Measurements from ENCODE around the gene TLX1.

Gene TLX1

GRCh38 chr10:101110856-101111523, 20.1 kb upstream of the TLX1 start:
- DNase-seq (ENCODE audit: low spot score) = no peak
- in situ Hi-C loops (cut with MboI; ENCODE audit: low sequenced_read_pairs, unreplicated experiment) = no loop called here
- TF ChIP-seq CTCF (IDR thresholded peaks at IDR 0.05; ENCODE audit: borderline replicate concordance, control extremely low read depth, extremely low read depth, insufficient read depth, missing control alignments) = no peak

DNA sequence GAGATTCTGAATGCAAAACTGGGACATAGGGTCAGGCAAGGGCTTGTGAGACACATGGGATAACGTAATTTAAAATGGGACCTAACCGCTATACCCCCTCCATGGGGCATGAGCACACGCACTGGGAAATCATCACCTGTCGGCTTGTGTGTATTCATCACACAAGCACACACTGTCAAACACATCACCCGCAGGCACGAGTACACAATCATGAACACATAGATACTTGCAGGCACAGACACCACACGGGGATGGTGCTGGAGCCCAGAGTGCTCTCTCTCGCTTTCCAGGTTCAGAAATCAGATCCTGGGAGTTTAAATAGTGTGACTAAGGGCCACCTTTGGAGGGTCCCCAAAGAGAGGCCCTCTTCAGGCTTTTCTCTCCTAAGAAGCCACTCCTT, 19.6 kb upstream of the TLX1 start:
- in situ Hi-C loops (cut with MboI; ENCODE audit: low sequenced_read_pairs, unreplicated experiment) = no loop called here
- DNase-seq (ENCODE audit: low spot score) = no peak
- no peak for TF ChIP-seq CTCF (IDR thresholded peaks at IDR 0.05; ENCODE audit: borderline replicate concordance, control extremely low read depth, extremely low read depth, insufficient read depth, missing control alignments)

DNA sequence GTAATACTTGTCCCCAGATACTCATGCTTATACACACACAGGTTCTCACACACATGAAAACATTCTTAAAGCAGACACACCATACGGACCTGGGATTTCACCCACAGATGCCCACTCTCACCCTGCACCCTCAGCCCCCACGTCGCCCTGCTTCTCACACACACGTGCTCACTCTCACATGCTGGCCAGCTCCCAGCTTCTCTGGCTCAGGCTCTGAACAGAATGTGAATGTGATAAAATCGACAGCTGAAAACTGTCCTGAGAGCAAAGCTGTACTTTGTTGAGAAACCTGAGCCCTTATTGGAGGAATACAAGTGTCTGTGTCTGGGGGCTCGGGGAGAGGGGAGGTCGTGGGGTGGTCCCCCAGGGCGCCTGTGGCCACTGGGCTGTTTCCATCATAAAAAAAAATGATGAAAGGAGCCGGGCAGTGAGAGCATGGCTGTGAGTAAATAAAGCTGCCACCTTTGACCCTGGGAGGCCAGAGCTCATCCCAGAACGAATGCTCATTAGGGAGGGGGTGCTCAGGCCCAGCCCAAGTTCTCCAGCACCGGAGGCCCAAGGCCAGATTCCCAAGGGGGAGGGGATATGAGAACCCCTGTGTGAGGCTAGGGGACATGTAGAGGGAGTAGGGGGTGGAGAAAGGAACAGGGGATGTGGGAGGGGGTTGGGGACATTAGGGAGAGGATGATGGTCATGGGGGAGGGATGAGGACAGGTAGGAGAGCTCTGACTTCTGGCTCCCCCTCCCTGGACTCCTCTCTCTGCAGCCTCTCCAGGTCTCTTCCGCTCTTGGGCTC, 18.1 kb upstream of the TLX1 start:
- no peak for TF ChIP-seq CTCF (IDR thresholded peaks at IDR 0.05; ENCODE audit: borderline replicate concordance, control extremely low read depth, extremely low read depth, insufficient read depth, missing control alignments)
- in situ Hi-C loops (cut with MboI; ENCODE audit: low sequenced_read_pairs, unreplicated experiment) = no loop called here

GRCh38 chr10:101113890-101114403, 17.2 kb upstream of the TLX1 start:
- DNase-seq (ENCODE audit: low spot score) = no peak
- in situ Hi-C loops (cut with MboI; ENCODE audit: low sequenced_read_pairs, unreplicated experiment) = no loop called here
- no peak for TF ChIP-seq CTCF (IDR thresholded peaks at IDR 0.05; ENCODE audit: borderline replicate concordance, control extremely low read depth, extremely low read depth, insufficient read depth, missing control alignments)

More for the DNA sequence above, 18.1 kb upstream of the TLX1 start:
- DNase-seq (ENCODE audit: low spot score) = no peak

- no peak for TF ChIP-seq CTCF (IDR thresholded peaks at IDR 0.05; ENCODE audit: borderline replicate concordance, control extremely low read depth, extremely low read depth, insufficient read depth, missing control alignments)
- no peak for DNase-seq (ENCODE audit: low spot score)
- in situ Hi-C loops (cut with MboI; ENCODE audit: low sequenced_read_pairs, unreplicated experiment) = no loop called here
These were observed 16.5 kb upstream of the TLX1 start for GRCh38 chr10:101114646-101115045.

DNA sequence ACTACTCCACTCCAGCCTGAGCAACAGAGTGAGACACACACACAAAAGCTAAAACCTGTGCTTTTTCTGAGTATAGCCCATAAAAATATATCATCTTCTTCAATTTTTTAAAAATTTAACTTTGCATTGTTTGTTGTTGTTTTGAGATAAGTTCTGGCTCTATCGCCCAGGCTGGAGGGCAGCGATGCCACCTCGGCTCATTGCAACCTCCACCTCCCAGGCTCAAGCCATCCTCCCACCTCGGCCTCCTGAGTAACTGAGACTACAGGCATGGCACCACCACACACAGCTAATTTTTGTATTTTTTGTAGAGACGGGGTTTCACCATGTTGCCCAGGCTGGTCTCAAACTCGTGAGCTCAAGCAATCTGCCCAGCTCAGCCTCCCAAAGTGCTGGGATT, 14.3 kb upstream of the TLX1 start:
- TF ChIP-seq CTCF (IDR thresholded peaks at IDR 0.05; ENCODE audit: borderline replicate concordance, control extremely low read depth, extremely low read depth, insufficient read depth, missing control alignments) = no peak
- in situ Hi-C loops (cut with MboI; ENCODE audit: low sequenced_read_pairs, unreplicated experiment) = no loop called here
- no peak for DNase-seq (ENCODE audit: low spot score)
